Ecto neural progenitor cell (in vitro differentiated cells): ENCODE results near the gene RPS6KA1.
"Not testable (repeated sequence)": the region's sequence is repeated elsewhere in the genome, so short reads cannot be mapped to it uniquely, and the experiment has no call there.

ENCODE experiments used
- DNase-seq: peaks from one replicate; pipeline ENCODE4 v3.0.0-alpha.2; 2018; ENCODE audit warnings: low spot score

RPS6KA1 gene

GRCh38 chr1:26529655-26530409 is at the start of gene RPS6KA1:
Gene RPS6KA1, plus strand, starts transcription at chr1:26529761. Its CDS starts 160 bp downstream, at chr1:26529921.
- peak; percentile 90 for DNase-seq

GRCh38 chr1:26482921-26483320 is 46.6 kb upstream of the RPS6KA1 start:
- DNase-seq = no peak

- DNase-seq = no peak
Measured at GRCh38 chr1:26483980-26484379, 45.6 kb upstream of the RPS6KA1 start.

GRCh38 chr1:26490155-26490554 is 39.4 kb upstream of the RPS6KA1 start:
- DNase-seq = no peak

- DNase-seq = no peak
Measured at GRCh38 chr1:26493267-26493666, 36.3 kb upstream of the RPS6KA1 start.

GRCh38 chr1:26493938-26494337 is 35.6 kb upstream of the RPS6KA1 start:
- DNase-seq = no peak

- no peak for DNase-seq
Measured at GRCh38 chr1:26496861-26497260, 32.7 kb upstream of the RPS6KA1 start.

- DNase-seq = no peak
Measured at GRCh38 chr1:26498894-26499293, 30.7 kb upstream of the RPS6KA1 start.

- peak; percentile 95 for DNase-seq
Measured at GRCh38 chr1:26500488-26501175, 28.9 kb upstream of the RPS6KA1 start.

- DNase-seq = not testable (repeated sequence)
Measured at GRCh38 chr1:26510711-26511110, 18.9 kb upstream of the RPS6KA1 start.

- DNase-seq = not testable (repeated sequence)
Measured at GRCh38 chr1:26515836-26516235, 13.7 kb upstream of the RPS6KA1 start.

GRCh38 chr1:26516987-26517765 is 12.4 kb upstream of the RPS6KA1 start:
- DNase-seq = no peak

GRCh38 chr1:26517766-26518049 is 11.9 kb upstream of the RPS6KA1 start:
- DNase-seq = no peak

GRCh38 chr1:26518355-26518754 is 11.2 kb upstream of the RPS6KA1 start:
- DNase-seq = no peak

GRCh38 chr1:26520339-26520738 is 9.2 kb upstream of the RPS6KA1 start:
- no peak for DNase-seq

- no peak for DNase-seq
Measured at GRCh38 chr1:26521669-26522030, 7.9 kb upstream of the RPS6KA1 start.

- no peak for DNase-seq
Measured at GRCh38 chr1:26522073-26522472, 7.5 kb upstream of the RPS6KA1 start.

- no peak for DNase-seq
Measured at GRCh38 chr1:26524181-26524580, 5.4 kb upstream of the RPS6KA1 start.

- DNase-seq = no peak
Measured at GRCh38 chr1:26526287-26526686, 3.3 kb upstream of the RPS6KA1 start.

GRCh38 chr1:26529405-26529654 is 231 bp upstream of the RPS6KA1 start:
- DNase-seq = no peak

GRCh38 chr1:26530410-26530894 is 891 bp downstream of the RPS6KA1 start:
- peak; percentile 58 for DNase-seq

- peak; percentile 68 for DNase-seq
Measured at GRCh38 chr1:26530895-26531598, 1.5 kb downstream of the RPS6KA1 start.
